Right renal cortex interstitium (tissue), 3 donors: Measurements from ENCODE around the gene GLYATL2. TPM values are rescaled to one million over a fixed set of nuclear protein-coding genes. Genes with fewer than 3 reads are reported as not detected.

Experiments used
- DNase-seq, 3 donors: peaks; one replicate each; pipeline ENCODE4 v3.0.0-alpha.2; 2013; ENCODE audit warnings: low read depth in 3 of 3, low spot score in 2 of 3
- polyA plus RNA-seq, 3 donors: library from polyadenylated mRNA; unstranded; fragments of 120-200 nt; gene quantifications; one replicate each; pipeline ENCODE4 v1.2.1, GENCODE V29; 2013; ENCODE audit not compliant: insufficient read length in 3 of 3

Gene GLYATL2
- polyA plus RNA-seq, 3 donors: 1.6 to 2.7 (median 2.2) TPM

GRCh38 chr11:58801974-58802545, 42.4 kb downstream of the GLYATL2 start:
- no peak for DNase-seq

DNA sequence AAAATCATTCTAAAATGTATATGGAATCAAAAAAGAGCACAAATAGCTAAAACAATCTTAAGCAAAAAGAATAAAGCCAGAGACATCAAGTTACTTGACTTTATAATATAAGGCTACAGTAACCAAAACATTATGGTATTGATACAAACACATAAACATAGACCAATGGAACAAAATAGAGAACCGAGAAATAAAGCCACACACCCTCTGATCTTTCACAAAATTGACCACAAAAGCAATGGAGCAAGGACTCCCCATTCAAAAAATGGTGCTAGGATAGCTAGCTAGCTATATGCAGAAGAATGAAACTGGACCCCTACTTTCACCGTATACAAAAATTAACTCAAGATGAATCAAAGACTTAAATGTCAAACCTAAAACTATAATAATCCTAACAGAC, 43.2 kb downstream of the GLYATL2 start:
- DNase-seq: no peak

DNA sequence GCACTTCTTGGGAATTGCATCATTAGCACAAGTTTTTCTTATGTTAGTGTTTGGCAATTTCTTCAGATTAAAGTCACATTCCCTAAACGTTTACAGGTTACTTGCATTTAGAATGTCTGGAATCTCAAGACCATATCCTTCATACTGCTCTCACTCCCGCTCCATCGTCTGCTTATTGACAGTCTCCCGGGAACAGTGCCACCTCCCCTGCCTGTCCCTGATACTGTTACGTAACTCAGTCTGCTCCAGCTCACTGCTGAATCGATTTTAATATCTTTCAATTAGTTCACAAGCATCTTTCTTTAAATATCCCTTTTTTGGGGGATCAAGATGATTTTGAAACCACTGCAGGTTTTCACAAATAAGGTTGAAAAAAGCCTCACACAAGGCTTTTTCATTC, 48.2 kb downstream of the GLYATL2 start:
- DNase-seq: no peak

GRCh38 chr11:58788355-58789023, 56.0 kb downstream of the GLYATL2 start:
- peak in 2 of 3 donors; percentile 16 to 18 for DNase-seq

GRCh38 chr11:58787903-58788302, 56.6 kb downstream of the GLYATL2 start:
- no peak for DNase-seq

GRCh38 chr11:58786693-58787092, 57.8 kb downstream of the GLYATL2 start:
- no peak for DNase-seq

- DNase-seq: no peak
Measured at GRCh38 chr11:58784995-58785394, 59.5 kb downstream of the GLYATL2 start.

Other genes with a start within 250 kb of the GLYATL2 start
- gene CNTF, start 222.0 kb downstream of the GLYATL2 start, polyA plus RNA-seq: 1 to 10 TPM; 1.0 to 1.3 (median 1.2) TPM
- gene GLYAT, start 112.8 kb downstream of the GLYATL2 start, polyA plus RNA-seq: 100 to 1,000 TPM; 142 to 200 (median 185) TPM
- gene GLYATL1, start 94.8 kb upstream of the GLYATL2 start, polyA plus RNA-seq: 100 to 1,000 TPM; 137 to 259 (median 213) TPM
- not detected for gene GLYATL1B, start 241.6 kb upstream of the GLYATL2 start, polyA plus RNA-seq